Measurements from ENCODE around the gene PTCD1. TPM values are rescaled to one million over a fixed set of nuclear protein-coding genes. Genes with fewer than 3 reads are reported as not detected.

Gene PTCD1
- total RNA-seq, 3 donors from 2014 or later: 4.5 to 8.3 (median 4.9) TPM

- no peak for TF ChIP-seq POLR2AphosphoS5 (IDR thresholded peaks at IDR 0.05)
- Histone ChIP-seq H3K4me3 (no peak overlapping the region), H3K4me1 (peaks cover 0 to 7% of the 10 kb centered on the region in 2 donors), H3K36me3 (no peaks in the 10 kb centered on the region), H3K9me3 (no peaks in the 10 kb centered on the region), H3K27me3 (no peaks in the 10 kb centered on the region), H3K27ac (no peak overlapping the region)
- no peak for DNase-seq (ENCODE audit: low spot score in 2 of 2)
- intact Hi-C loops (cut with DNase I; ENCODE audit: low total_unique reads): no loop called here
Measured at GRCh38 chr7:99385564-99385963, 53.0 kb downstream of the PTCD1 start.

- Histone ChIP-seq H3K27me3 (no peaks in the 10 kb centered on the region), H3K4me1 (peaks cover 0 to 7% of the 10 kb centered on the region in 2 donors), H3K36me3 (no peaks in the 10 kb centered on the region), H3K27ac (no peak overlapping the region), H3K4me3 (no peak overlapping the region), H3K9me3 (no peaks in the 10 kb centered on the region)
- intact Hi-C loops (cut with DNase I; ENCODE audit: low total_unique reads): no loop called here
- no peak for TF ChIP-seq POLR2A (IDR thresholded peaks at IDR 0.05)
- TF ChIP-seq POLR2AphosphoS5 (IDR thresholded peaks at IDR 0.05): no peak
- TF ChIP-seq CTCF (IDR thresholded peaks at IDR 0.05): no peak
- no peak for DNase-seq (ENCODE audit: low spot score in 2 of 2)
Measured at GRCh38 chr7:99384523-99384922, 54.1 kb downstream of the PTCD1 start.

- H3K9me3 ChIP-seq: no peaks in the 10 kb centered on the region
- no peaks in the 10 kb centered on the region for H3K36me3 ChIP-seq
Measured at GRCh38 chr7:99383791-99384370, 54.7 kb downstream of the PTCD1 start.

GRCh38 chr7:99383203-99383602, 55.4 kb downstream of the PTCD1 start:
- H3K4me1 ChIP-seq: peaks cover 0 to 7% of the 10 kb centered on the region in 2 donors
- TF ChIP-seq POLR2A (IDR thresholded peaks at IDR 0.05) (no peak), CTCF (IDR thresholded peaks at IDR 0.05) (no peak), POLR2AphosphoS5 (IDR thresholded peaks at IDR 0.05) (no peak)
- no peaks in the 10 kb centered on the region for H3K36me3 ChIP-seq
- intact Hi-C loops (cut with DNase I; ENCODE audit: low total_unique reads): no loop called here
- H3K27ac ChIP-seq: no peak overlapping the region
- no peak overlapping the region for H3K4me3 ChIP-seq
- H3K27me3 ChIP-seq: no peaks in the 10 kb centered on the region
- no peak for DNase-seq (ENCODE audit: low spot score in 2 of 2)
- H3K9me3 ChIP-seq: no peaks in the 10 kb centered on the region

More at GRCh38 chr7:99383791-99384370, 54.7 kb downstream of the PTCD1 start:
- Histone ChIP-seq H3K27me3 (no peaks in the 10 kb centered on the region), H3K4me3 (no peak overlapping the region), H3K27ac (no peak overlapping the region), H3K4me1 (peaks cover 0 to 7% of the 10 kb centered on the region in 2 donors)
- no peak for TF ChIP-seq POLR2A (IDR thresholded peaks at IDR 0.05)
- TF ChIP-seq CTCF (IDR thresholded peaks at IDR 0.05): no peak
- no peak for TF ChIP-seq POLR2AphosphoS5 (IDR thresholded peaks at IDR 0.05)
- no peak for DNase-seq (ENCODE audit: low spot score in 2 of 2)
- intact Hi-C loops (cut with DNase I; ENCODE audit: low total_unique reads): no loop called here

- Histone ChIP-seq H3K27ac (no peak overlapping the region), H3K4me3 (no peak overlapping the region), H3K36me3 (no peaks in the 10 kb centered on the region), H3K27me3 (no peaks in the 10 kb centered on the region), H3K4me1 (peaks cover 0 to 7% of the 10 kb centered on the region in 2 donors), H3K9me3 (no peaks in the 10 kb centered on the region)
- no peak for DNase-seq (ENCODE audit: low spot score in 2 of 2)
- intact Hi-C loops (cut with DNase I; ENCODE audit: low total_unique reads): no loop called here
- TF ChIP-seq POLR2A (IDR thresholded peaks at IDR 0.05): no peak
- no peak for TF ChIP-seq POLR2AphosphoS5 (IDR thresholded peaks at IDR 0.05)
- no peak for TF ChIP-seq CTCF (IDR thresholded peaks at IDR 0.05)
Measured at GRCh38 chr7:99381664-99382075, 56.9 kb downstream of the PTCD1 start.

All from breast epithelium (tissue), 4 donors.